ENCODE data around the gene TLR10. TPM values are rescaled to one million over a fixed set of nuclear protein-coding genes. Genes with fewer than 3 reads are reported as not detected.
"Not testable (repeated sequence)": the region's sequence is repeated elsewhere in the genome, so short reads cannot be mapped to it uniquely, and the experiment has no call there.

The TLR10 gene
- polyA plus RNA-seq, 1 experiment: not detected

DNA sequence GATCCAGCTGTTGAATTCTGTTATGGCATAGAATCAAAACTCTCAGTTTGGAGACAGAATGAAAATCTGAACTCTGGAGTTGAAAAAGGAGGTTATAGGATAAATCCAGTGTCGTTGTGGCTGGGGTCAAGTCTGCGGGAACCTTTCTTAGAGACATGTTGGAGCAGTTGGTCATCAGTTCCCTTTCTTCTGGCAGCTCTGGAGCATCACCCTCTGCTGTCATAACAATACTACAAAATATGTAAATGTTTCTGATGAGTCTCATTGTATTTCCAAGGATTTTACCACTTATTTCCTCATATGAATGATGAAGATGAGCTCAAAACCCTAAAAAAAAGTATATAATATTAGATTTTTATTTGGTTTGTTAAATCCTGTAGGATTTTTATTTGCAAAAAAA, 7.5 kb downstream of the TLR10 start:
- Histone ChIP-seq H3K4me3 (ENCODE audit: low read depth, low read length) (no peak overlapping the region), H3K27me3 (ENCODE audit: control insufficient read depth, insufficient read depth, low read length) (0 out of 2 replicates have a peak, but pooled peaks cover 3% of the 10 kb centered on the region), H3K36me3 (ENCODE audit: control insufficient read depth, insufficient read depth, low read length) (no peaks in the 10 kb centered on the region)
- TF ChIP-seq, protein P1, sequence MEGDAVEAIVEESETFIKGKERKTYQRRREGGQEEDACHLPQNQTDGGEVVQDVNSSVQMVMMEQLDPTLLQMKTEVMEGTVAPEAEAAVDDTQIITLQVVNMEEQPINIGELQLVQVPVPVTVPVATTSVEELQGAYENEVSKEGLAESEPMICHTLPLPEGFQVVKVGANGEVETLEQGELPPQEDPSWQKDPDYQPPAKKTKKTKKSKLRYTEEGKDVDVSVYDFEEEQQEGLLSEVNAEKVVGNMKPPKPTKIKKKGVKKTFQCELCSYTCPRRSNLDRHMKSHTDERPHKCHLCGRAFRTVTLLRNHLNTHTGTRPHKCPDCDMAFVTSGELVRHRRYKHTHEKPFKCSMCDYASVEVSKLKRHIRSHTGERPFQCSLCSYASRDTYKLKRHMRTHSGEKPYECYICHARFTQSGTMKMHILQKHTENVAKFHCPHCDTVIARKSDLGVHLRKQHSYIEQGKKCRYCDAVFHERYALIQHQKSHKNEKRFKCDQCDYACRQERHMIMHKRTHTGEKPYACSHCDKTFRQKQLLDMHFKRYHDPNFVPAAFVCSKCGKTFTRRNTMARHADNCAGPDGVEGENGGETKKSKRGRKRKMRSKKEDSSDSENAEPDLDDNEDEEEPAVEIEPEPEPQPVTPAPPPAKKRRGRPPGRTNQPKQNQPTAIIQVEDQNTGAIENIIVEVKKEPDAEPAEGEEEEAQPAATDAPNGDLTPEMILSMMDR (IDR thresholded peaks at IDR 0.05; ENCODE audit: insufficient read depth, low read depth, low read length): no peak
- CTCF ChIA-PET: interaction anchor here (0.6 to 0.7 kb wide), 2 partner anchors 9 to 600 kb away, joined by 3 read pairs; no protein-coding TSS in a partner anchor
- POLR2A ChIA-PET: no interaction called here
- no peak for DNase-seq (ENCODE audit: low read depth)

DNA sequence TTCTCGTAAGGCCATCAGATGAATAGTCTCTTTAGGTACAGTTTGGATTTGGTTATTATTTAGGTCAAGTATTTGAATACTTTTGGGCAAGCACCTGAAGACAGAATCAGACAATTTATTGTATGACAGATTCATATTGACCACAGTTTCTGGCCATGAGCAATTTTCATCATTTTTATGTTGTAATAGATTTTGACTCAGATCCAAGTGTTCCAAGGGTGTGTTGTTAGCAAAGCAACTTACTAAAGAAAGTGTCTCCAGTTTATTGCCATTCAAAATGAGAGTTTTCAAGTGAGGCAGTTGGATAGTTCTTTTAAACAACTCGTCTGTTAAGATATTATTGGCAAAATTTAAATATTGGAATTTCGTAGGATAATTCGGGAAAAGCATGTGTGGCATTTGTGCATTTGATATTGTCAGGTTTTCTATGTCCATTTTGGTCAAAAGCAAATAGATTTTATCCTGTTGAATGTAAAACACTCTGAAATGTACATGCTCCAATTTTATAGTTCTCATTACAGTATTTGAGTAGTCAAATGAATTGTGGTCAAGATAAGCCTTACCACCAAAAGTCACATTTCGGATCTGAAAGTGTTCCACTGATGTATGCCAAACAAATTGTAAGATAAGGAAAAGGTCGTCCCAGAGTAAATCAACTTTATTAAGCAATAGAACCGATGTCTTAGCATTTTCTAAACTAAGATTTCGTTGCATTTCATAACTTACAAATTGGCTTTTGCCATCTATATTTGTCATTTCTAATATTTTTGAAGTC, 8.4 kb downstream of the TLR10 start:
- CTCF ChIA-PET: interaction anchor here (1.3 to 6.9 kb wide), 2 partner anchors 9 to 15 kb away, joined by 5 to 62 read pairs; partner anchors contain the start of gene TLR10
- POLR2A ChIA-PET: no interaction called here
- DNase-seq (ENCODE audit: low read depth): no peak
- Histone ChIP-seq H3K4me3 (ENCODE audit: low read depth, low read length) (no peak overlapping the region), H3K36me3 (ENCODE audit: control insufficient read depth, insufficient read depth, low read length) (no peaks in the 10 kb centered on the region), H3K27me3 (ENCODE audit: control insufficient read depth, insufficient read depth, low read length) (peaks cover 6% of the 10 kb centered on the region; the same call in 1 of the 2 replicates)
- TF ChIP-seq, protein P1 (IDR thresholded peaks at IDR 0.05; ENCODE audit: insufficient read depth, low read depth, low read length): no peak

DNA sequence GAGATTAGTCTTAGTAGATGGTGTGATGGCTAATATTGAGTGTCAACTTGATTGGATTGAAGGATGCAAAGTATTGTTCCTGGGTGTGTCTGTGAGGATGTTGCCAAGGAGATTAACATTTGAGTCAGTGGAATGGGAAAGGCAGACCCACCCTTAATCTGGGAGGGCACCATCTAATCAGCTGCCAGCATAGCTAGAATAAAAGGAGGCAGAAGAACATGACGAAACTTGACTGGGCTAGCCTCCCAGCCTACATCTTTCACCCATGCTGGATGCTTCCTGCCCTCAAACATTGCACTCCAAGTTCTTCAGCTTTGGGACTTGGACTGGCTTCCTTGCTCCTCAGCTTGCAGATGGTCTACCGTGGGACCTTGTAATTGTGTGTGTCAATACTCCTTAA, 12.5 kb downstream of the TLR10 start:
- CTCF ChIA-PET: interaction anchor here (0.8 to 6.9 kb wide), 5 partner anchors 11 to 365 kb away, joined by 4 to 62 read pairs (median 5); partner anchors contain the start of gene TLR10
- H3K27me3 ChIP-seq (ENCODE audit: control insufficient read depth, insufficient read depth, low read length); H3K36me3 ChIP-seq (ENCODE audit: control insufficient read depth, insufficient read depth, low read length); H3K4me3 ChIP-seq (ENCODE audit: low read depth, low read length); POLR2A ChIA-PET; DNase-seq (ENCODE audit: low read depth): not testable (repeated sequence)

DNA sequence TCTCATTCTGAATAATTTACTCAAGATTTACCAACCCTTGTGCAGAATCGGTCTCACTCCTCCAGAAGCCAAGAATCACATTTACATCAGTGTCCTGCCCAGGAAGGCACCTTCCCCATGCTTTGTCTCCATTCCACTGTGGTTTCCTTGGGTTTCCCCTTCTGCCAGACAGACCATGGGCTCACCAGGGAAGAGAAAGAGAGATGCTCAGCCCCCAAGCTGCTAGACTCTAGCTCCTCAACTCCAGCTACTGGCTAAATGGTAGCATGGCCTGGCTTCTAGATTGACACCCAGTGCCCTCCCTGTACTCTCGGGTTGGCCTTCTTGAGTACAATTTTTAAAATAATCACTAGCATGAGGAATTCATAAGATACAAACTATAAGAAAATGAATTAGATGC, 12.9 kb downstream of the TLR10 start:
- TF ChIP-seq, protein P1 (IDR thresholded peaks at IDR 0.05; ENCODE audit: insufficient read depth, low read depth, low read length): no peak
- H3K4me3 ChIP-seq (ENCODE audit: low read depth, low read length): no peak overlapping the region
- ChIA-PET CTCF (interaction anchor here (0.8 to 6.9 kb wide), 5 partner anchors 10 to 365 kb away, joined by 4 to 62 read pairs (median 5); partner anchors contain the start of gene TLR10), POLR2A (no interaction called here)
- H3K36me3 ChIP-seq (ENCODE audit: control insufficient read depth, insufficient read depth, low read length): no peaks in the 10 kb centered on the region
- H3K27me3 ChIP-seq (ENCODE audit: control insufficient read depth, insufficient read depth, low read length): peaks cover 6% of the 10 kb centered on the region
- no peak for DNase-seq (ENCODE audit: low read depth)

DNA sequence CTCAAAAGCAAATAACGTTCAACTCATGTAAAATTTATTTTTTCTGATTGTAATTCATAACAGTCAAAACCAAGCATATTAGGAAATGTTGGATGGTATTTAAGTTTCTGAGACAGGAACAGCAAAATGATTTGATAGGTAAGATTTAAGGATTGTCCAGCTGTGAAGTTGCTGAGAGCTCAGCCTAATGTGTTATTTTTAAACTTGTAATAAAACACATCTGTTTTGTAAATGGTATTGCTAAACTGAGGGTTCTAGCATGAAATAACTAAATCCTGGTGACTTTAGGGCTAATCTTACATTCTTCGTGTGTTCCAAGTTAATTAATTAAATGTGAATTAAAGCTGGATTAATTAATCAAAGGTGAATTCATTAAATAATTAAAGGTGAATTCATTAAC, 13.3 kb downstream of the TLR10 start:
- Histone ChIP-seq H3K36me3 (ENCODE audit: control insufficient read depth, insufficient read depth, low read length) (no peaks in the 10 kb centered on the region), H3K4me3 (ENCODE audit: low read depth, low read length) (no peak overlapping the region), H3K27me3 (ENCODE audit: control insufficient read depth, insufficient read depth, low read length) (peaks cover 6% of the 10 kb centered on the region)
- CTCF ChIA-PET: interaction anchor here (1.6 to 6.9 kb wide), 3 partner anchors 10 to 34 kb away, joined by 5 to 62 read pairs (median 11); partner anchors contain the start of gene TLR10
- TF ChIP-seq, protein P1 (IDR thresholded peaks at IDR 0.05; ENCODE audit: insufficient read depth, low read depth, low read length): no peak
- no peak for DNase-seq (ENCODE audit: low read depth)
- POLR2A ChIA-PET: no interaction called here
